ENCODE data around the gene TYRP1.

TYRP1 gene, protein sequence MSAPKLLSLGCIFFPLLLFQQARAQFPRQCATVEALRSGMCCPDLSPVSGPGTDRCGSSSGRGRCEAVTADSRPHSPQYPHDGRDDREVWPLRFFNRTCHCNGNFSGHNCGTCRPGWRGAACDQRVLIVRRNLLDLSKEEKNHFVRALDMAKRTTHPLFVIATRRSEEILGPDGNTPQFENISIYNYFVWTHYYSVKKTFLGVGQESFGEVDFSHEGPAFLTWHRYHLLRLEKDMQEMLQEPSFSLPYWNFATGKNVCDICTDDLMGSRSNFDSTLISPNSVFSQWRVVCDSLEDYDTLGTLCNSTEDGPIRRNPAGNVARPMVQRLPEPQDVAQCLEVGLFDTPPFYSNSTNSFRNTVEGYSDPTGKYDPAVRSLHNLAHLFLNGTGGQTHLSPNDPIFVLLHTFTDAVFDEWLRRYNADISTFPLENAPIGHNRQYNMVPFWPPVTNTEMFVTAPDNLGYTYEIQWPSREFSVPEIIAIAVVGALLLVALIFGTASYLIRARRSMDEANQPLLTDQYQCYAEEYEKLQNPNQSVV

GRCh38 chr9:12693141-12693540, at the start of gene TYRP1:
Gene TYRP1 (plus strand): TSS chr9:12693385. CDS start chr9:12693997, 612 bp downstream.
- Mint-ChIP-seq H3K4me1 (no peaks in the 10 kb centered on the region), H3K27ac (no peak within 1 kb of the TSS), H3K36me3 (no peaks in the 10 kb centered on the region), H3K9me3 (no peaks in the 10 kb centered on the region), H3K27me3 (no peaks in the 10 kb centered on the region), H3K4me3 (no peak within 1 kb of the TSS)
- no peak for DNase-seq (ENCODE audit: low spot score in 2 of 2)
- ATAC-seq (ENCODE audit: low read depth) = no peak

DNA sequence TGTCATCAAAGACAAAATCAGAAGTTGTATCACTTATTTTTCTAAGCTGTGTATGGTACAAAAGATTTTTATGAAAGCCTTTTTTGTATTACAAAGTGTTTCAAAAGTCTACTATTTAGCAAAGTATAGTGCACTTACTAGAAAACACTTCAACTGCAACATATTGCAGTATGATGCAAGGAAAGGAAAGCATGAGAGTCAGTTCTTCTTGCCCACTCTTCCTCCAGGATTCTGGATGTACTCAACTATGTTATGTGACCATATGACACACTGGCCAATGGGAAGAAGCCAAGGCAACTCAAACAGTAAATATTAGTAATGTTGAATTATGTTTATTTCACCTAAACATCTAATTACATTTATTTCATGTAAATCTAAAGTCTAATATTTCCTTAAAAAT, 49.5 kb upstream of the TYRP1 start:
- no peak for ATAC-seq (ENCODE audit: low read depth)
- Mint-ChIP-seq H3K27me3 (no peaks in the 10 kb centered on the region), H3K36me3 (no peaks in the 10 kb centered on the region), H3K4me3 (no peak overlapping the region), H3K27ac (no peak overlapping the region), H3K4me1 (no peaks in the 10 kb centered on the region), H3K9me3 (peaks cover 3% of the 10 kb centered on the region)
- DNase-seq (ENCODE audit: low spot score in 2 of 2) = no peak

DNA sequence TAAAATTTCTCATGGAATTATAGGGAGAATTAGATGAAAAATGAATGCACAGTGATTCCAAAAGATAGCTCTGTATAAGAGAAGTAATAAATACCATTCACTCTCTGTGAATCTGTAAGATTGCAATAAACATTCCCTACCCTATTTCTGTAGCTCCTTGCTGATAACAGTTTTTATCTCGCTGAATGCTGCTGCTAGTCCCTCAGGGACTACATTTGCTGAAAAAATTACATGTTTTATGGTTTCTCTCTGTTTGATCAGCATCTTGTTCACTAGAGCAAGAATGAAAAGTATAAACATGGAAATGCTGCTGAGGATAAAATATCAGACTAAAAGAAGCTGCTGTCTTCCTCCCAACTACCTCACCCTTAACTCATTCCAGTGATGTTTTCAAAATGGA, 44.3 kb upstream of the TYRP1 start:
- no peak for ATAC-seq (ENCODE audit: low read depth)
- H3K4me1 Mint-ChIP-seq = no peaks in the 10 kb centered on the region
- H3K27me3 Mint-ChIP-seq = no peaks in the 10 kb centered on the region
- no peak overlapping the region for H3K27ac Mint-ChIP-seq
- no peak overlapping the region for H3K4me3 Mint-ChIP-seq
- H3K36me3 Mint-ChIP-seq = no peaks in the 10 kb centered on the region
- no peak for DNase-seq (ENCODE audit: low spot score in 2 of 2)
- peaks cover 4% of the 10 kb centered on the region for H3K9me3 Mint-ChIP-seq

- Mint-ChIP-seq H3K4me3 (no peak overlapping the region), H3K27ac (no peak overlapping the region), H3K4me1 (no peaks in the 10 kb centered on the region), H3K27me3 (no peaks in the 10 kb centered on the region), H3K9me3 (peaks cover 6% of the 10 kb centered on the region), H3K36me3 (no peaks in the 10 kb centered on the region)
- no peak for ATAC-seq (ENCODE audit: low read depth)
- no peak for DNase-seq (ENCODE audit: low spot score in 2 of 2)
Measured at GRCh38 chr9:12651125-12651524, 42.1 kb upstream of the TYRP1 start.

DNA sequence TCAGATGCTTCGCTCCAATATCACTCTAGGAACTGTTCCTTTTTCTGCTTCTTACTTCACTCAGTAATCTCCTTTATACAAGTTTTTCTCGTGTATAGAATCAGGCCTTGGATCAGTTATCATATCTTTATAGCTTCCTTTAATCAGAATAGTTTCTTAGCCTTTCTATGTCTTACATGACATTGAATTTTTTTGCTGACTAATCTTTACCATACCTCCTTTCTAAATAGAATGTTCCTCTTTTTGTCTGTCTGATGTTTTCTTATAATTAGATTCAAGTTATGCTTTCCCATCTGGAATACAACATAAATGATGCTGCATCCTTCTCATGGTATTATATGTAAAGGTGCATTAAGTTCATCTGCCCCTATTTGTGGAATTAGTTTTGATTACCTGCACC, 40.2 kb upstream of the TYRP1 start:
- Mint-ChIP-seq H3K27me3 (no peaks in the 10 kb centered on the region), H3K9me3 (peaks cover 3% of the 10 kb centered on the region), H3K4me1 (no peaks in the 10 kb centered on the region), H3K4me3 (no peak overlapping the region), H3K27ac (no peak overlapping the region), H3K36me3 (no peaks in the 10 kb centered on the region)
- ATAC-seq (ENCODE audit: low read depth) (no peak), DNase-seq (ENCODE audit: low spot score in 2 of 2) (no peak)

- Mint-ChIP-seq H3K27ac (no peak overlapping the region), H3K27me3 (no peaks in the 10 kb centered on the region), H3K4me1 (no peaks in the 10 kb centered on the region), H3K9me3 (peaks cover 4% of the 10 kb centered on the region), H3K4me3 (no peak overlapping the region), H3K36me3 (no peaks in the 10 kb centered on the region)
- no peak for DNase-seq (ENCODE audit: low spot score in 2 of 2)
- ATAC-seq (ENCODE audit: low read depth) = no peak
Measured at GRCh38 chr9:12656803-12657202, 36.4 kb upstream of the TYRP1 start.

GRCh38 chr9:12657233-12657632, 36.0 kb upstream of the TYRP1 start:
- H3K27me3 Mint-ChIP-seq = no peaks in the 10 kb centered on the region
- DNase-seq (ENCODE audit: low spot score in 2 of 2) (no peak), ATAC-seq (ENCODE audit: low read depth) (no peak)
- no peak overlapping the region for H3K4me3 Mint-ChIP-seq
- no peaks in the 10 kb centered on the region for H3K4me1 Mint-ChIP-seq
- peaks cover 4% of the 10 kb centered on the region for H3K9me3 Mint-ChIP-seq
- no peak overlapping the region for H3K27ac Mint-ChIP-seq
- H3K36me3 Mint-ChIP-seq = no peaks in the 10 kb centered on the region

DNA sequence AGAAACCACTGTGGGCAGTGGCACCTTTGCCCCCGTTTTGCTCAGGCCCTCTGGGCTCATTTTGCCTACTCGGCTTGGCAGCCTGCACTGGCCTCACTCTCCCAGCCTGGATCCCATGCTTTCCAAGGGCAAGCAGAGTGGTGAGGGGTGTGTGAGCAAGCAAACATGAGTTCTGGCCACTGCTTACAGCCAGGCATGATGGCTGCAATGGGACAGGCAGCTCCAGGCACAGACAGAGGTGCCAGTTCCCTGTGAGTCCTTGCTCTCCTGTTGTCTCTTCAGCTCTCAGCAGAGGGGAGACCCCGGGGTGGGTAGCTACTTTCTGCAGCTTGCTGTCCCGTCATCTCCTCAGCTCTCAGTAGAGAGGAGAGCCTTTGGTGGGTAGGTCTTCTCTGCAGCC, 35.2 kb upstream of the TYRP1 start:
- DNase-seq (ENCODE audit: low spot score in 2 of 2) = no peak
- Mint-ChIP-seq H3K9me3 (peaks cover 4% of the 10 kb centered on the region), H3K4me3 (no peak overlapping the region), H3K4me1 (no peaks in the 10 kb centered on the region), H3K36me3 (no peaks in the 10 kb centered on the region), H3K27ac (no peak overlapping the region), H3K27me3 (no peaks in the 10 kb centered on the region)
- no peak for ATAC-seq (ENCODE audit: low read depth)

DNA sequence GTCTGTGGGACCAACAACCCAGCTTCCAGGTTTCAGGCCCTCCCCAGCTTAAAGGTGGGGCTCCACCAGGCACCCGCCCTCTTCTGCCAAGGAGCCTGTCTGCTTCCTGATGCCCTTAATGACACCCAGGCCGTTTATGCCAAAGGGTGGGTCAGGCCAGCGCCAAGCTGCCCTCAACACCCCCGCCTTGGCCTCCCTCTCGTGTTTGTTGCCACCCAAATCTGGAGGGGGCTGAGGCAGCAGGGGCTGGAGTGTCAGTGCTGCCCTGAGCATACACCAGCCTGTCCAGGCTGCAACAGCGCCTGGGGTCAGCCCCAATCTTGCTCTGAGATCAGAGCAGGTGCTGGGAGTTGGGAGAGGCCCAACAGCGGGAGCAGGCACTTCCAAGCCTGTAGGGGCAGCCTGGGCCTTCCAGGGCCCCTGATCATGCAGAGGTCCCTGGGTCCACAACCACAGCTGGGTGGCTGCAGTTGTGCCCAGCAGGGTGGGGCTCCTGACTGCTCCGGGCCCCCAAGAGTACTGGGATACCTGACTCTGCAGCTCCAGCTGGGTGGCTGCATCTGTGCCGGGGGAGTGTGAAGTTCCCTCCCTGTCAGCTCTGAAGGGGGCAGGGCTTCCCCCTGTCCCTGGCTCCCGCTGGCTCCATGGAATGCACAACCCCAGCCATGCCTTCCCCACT, 34.5 kb upstream of the TYRP1 start:
- H3K4me1 Mint-ChIP-seq = no peaks in the 10 kb centered on the region
- H3K27me3 Mint-ChIP-seq = no peaks in the 10 kb centered on the region

DNA sequence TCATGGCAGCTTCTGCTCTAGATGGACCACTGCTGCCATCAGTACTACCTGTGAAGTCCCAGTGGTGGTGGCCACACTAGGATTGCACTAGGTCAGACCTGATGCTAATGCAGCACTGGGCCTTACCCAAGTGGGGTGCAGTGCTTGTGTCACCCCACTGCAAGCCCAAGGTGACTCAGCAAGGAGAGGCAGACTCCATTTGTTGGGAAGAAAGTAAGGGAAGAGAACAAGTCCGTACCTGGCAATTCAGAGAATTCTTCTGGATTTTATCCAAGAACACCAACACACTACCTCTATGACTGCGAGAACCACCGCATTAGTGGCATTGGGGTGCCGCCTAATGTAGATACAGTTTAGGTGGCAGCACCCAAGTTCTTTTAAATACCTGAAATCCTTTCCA, 34.0 kb upstream of the TYRP1 start:
- Mint-ChIP-seq H3K4me3 (no peak overlapping the region), H3K36me3 (no peaks in the 10 kb centered on the region), H3K4me1 (no peaks in the 10 kb centered on the region), H3K27me3 (no peaks in the 10 kb centered on the region), H3K27ac (no peak overlapping the region), H3K9me3 (peaks cover 4% of the 10 kb centered on the region)
- no peak for ATAC-seq (ENCODE audit: low read depth)
- no peak for DNase-seq (ENCODE audit: low spot score in 2 of 2)

More for the DNA sequence above, 34.5 kb upstream of the TYRP1 start:
- ATAC-seq (ENCODE audit: low read depth) (no peak), DNase-seq (ENCODE audit: low spot score in 2 of 2) (no peak)
- Mint-ChIP-seq H3K4me3 (no peak overlapping the region), H3K9me3 (peaks cover 4% of the 10 kb centered on the region), H3K36me3 (no peaks in the 10 kb centered on the region), H3K27ac (no peak overlapping the region)

DNA sequence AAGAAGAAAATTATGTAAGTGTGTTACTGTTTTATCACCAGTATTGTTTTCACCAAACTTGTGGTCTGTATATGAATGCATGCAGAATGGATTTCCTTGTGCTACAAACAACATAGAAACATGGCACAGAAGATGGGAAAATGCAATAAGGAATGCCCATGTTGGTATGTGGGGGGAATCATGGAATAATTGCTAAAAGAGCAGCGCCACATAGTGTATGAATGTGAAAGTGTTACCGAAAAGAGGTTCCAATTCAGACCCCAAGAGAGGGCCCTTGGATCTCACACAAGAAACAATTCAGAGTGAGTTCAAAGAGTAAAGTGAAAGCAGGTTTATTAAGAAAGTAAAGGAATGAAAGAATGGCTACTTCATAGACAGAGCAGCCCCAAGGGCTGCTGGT, 26.4 kb upstream of the TYRP1 start:
- DNase-seq (ENCODE audit: low spot score in 2 of 2) (no peak), ATAC-seq (ENCODE audit: low read depth) (no peak)
- Mint-ChIP-seq H3K4me1 (no peaks in the 10 kb centered on the region), H3K27ac (no peak overlapping the region), H3K36me3 (no peaks in the 10 kb centered on the region), H3K4me3 (no peak overlapping the region), H3K27me3 (no peaks in the 10 kb centered on the region), H3K9me3 (peaks cover 4% of the 10 kb centered on the region)

GRCh38 chr9:12667892-12668291, 25.3 kb upstream of the TYRP1 start:
- Mint-ChIP-seq H3K27ac (no peak overlapping the region), H3K9me3 (peaks cover 4% of the 10 kb centered on the region), H3K36me3 (no peaks in the 10 kb centered on the region), H3K27me3 (no peaks in the 10 kb centered on the region), H3K4me1 (no peaks in the 10 kb centered on the region), H3K4me3 (no peak overlapping the region)
- no peak for ATAC-seq (ENCODE audit: low read depth)
- DNase-seq (ENCODE audit: low spot score in 2 of 2) = no peak

DNA sequence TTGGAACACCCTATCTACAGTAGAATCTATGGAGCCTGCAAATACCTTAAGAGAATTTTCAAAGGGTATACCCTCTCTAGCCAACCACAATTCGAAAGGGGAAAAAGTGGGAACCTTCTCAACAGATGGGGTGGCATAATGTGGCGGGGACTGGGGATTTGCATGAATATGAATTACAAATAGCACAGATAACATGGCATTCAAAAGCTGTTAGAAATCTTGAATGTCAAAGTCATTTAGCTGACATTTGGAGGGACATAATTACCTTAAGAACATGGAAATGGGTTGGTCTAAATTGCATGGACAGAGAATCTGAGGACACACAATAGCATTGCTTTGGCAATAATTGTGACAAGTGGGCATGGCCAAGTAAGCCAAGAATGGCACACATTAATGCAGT, 23.2 kb upstream of the TYRP1 start:
- DNase-seq (ENCODE audit: low spot score in 2 of 2) = no peak
- Mint-ChIP-seq H3K4me1 (no peaks in the 10 kb centered on the region), H3K27me3 (no peaks in the 10 kb centered on the region)

GRCh38 chr9:12674961-12675360, 18.2 kb upstream of the TYRP1 start:
- Mint-ChIP-seq H3K4me1 (no peaks in the 10 kb centered on the region), H3K4me3 (no peak overlapping the region), H3K27ac (no peak overlapping the region), H3K36me3 (no peaks in the 10 kb centered on the region), H3K27me3 (no peaks in the 10 kb centered on the region), H3K9me3 (peaks cover 4% of the 10 kb centered on the region)
- DNase-seq (ENCODE audit: low spot score in 2 of 2) (no peak), ATAC-seq (ENCODE audit: low read depth) (no peak)

More for the DNA sequence above, 23.2 kb upstream of the TYRP1 start:
- H3K4me3 Mint-ChIP-seq = no peak overlapping the region
- no peak overlapping the region for H3K27ac Mint-ChIP-seq
- ATAC-seq (ENCODE audit: low read depth) = no peak
- H3K36me3 Mint-ChIP-seq = no peaks in the 10 kb centered on the region
- peaks cover 3% of the 10 kb centered on the region for H3K9me3 Mint-ChIP-seq

Measured in memory B cell (primary cell).